ENCODE results near the gene CCDC12. TPM values are rescaled to one million over a fixed set of nuclear protein-coding genes. Genes with fewer than 3 reads are reported as not detected.

The CCDC12 gene
- total RNA-seq, 4 donors from 2014 or later, result 30.8 to 61.5 (median 45.4) TPM

GRCh38 chr3:46947981-46948791 is 28.4 kb downstream of the CCDC12 start:
- no peak for TF ChIP-seq CTCF (IDR thresholded peaks at IDR 0.05)
- peak; percentile 88 for ATAC-seq (ENCODE audit: low FRiP score)
- DNase-seq (ENCODE audit: low spot score), result no peak

- no peak for ATAC-seq (ENCODE audit: low FRiP score)
- DNase-seq (ENCODE audit: low spot score), result no peak
- TF ChIP-seq CTCF (IDR thresholded peaks at IDR 0.05), result no peak
Observed at GRCh38 chr3:46947546-46947901, 29.0 kb downstream of the CCDC12 start.

- no peak for ATAC-seq (ENCODE audit: low FRiP score)
- no peak for TF ChIP-seq CTCF (IDR thresholded peaks at IDR 0.05)
- DNase-seq (ENCODE audit: low spot score), result no peak
Observed at GRCh38 chr3:46946856-46947545, 29.5 kb downstream of the CCDC12 start.

- no peak for DNase-seq (ENCODE audit: low spot score)
- ATAC-seq (ENCODE audit: low FRiP score), result no peak
- TF ChIP-seq CTCF (IDR thresholded peaks at IDR 0.05), result no peak
Observed at GRCh38 chr3:46946416-46946815, 30.1 kb downstream of the CCDC12 start.

- TF ChIP-seq CTCF (IDR thresholded peaks at IDR 0.05), result no peak
- ATAC-seq (ENCODE audit: low FRiP score) (no peak), DNase-seq (ENCODE audit: low spot score) (no peak)
Observed at GRCh38 chr3:46944191-46944590, 32.4 kb downstream of the CCDC12 start.

- no peak for TF ChIP-seq CTCF (IDR thresholded peaks at IDR 0.05)
- ATAC-seq (ENCODE audit: low FRiP score), result no peak
- DNase-seq (ENCODE audit: low spot score), result no peak
Observed at GRCh38 chr3:46943237-46944187, 33.0 kb downstream of the CCDC12 start.
